Stimulated activated CD4-positive, alpha-beta T cell treated with anti-CD3 and anti-CD28 coated beads, Interleukin-15, amount 100 ng/mL, for 48 hours (primary cell): ENCODE data around the gene GASK1A.
"Not testable (repeated sequence)": the region's sequence is repeated elsewhere in the genome, so short reads cannot be mapped to it uniquely, and the experiment has no call there.

ENCODE experiments used
- DNase-seq, 2 donors: peaks; one replicate each; pipeline ENCODE4 v3.0.0-alpha.2; 2020; ENCODE audit warnings: low read depth in 2 of 2

The GASK1A gene

DNA sequence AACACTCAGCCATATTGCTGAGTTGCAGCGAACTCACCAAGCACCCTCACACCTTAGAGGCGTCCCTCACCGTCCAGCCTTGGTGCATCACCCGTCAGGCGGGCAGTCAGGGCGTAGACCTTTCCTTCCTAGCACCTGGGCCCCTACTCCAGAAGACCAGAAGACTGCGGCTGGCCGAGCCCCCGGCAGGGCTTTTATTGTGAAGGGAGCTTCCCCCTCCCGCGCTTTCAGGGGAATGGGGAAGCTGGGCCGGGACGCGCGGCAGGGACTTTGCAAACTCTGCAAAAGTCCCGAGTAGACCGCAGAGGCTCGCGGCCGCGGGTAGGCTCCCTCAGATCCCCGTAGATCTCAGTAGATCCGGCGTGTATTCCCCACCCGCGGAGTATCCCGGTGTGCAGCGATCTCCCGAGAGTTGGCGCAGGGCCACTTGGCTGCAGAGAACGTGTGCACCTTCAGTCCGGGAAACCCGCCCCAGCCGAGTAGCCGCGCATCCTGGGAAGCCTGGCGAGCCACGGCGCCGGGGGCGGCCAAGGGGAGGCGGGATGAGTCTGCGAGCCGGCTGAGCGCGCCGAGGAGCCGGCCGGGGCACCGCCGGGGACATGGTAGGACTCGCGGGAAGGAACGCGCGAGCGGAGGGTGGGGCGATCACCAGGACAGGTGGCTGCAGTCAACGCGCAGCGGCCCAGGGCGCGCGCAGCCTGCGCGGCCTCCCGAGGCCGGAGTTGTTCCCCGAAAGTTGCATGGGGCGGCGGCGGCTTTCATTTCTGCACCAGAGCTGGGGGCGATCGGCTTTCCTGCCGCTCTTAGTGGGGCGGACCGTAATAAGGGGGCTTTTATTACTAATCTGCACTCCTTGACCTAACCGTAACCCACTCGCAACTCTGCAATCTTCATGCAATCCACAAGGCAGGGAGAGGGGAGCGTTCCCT, at the start of gene GASK1A:
TSS of gene GASK1A (plus strand) at position 268 of the 929 bp plus-strand sequence. CDS start at position 600, 332 bp downstream.
- peak in 1 of 2 donors; percentile 7 for DNase-seq

DNA sequence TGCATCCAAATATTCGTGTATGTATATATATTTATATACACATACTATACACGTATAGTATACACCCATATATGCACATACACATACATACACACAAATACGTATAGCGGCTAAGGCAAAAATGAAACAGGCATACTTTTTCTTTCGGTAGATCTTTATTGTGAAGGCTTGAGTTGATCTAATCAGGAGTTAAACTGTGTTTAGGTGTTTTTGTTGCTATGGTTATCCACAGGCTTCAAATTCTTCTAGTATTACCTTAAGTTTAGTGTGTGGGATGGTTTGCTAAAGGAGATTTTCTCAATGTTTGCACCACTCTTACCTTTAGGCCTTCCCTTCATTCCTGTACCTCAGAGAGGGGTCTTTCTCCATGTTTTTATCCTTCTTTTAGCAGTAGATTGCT, 45.0 kb upstream of the GASK1A start:
- no peak for DNase-seq

DNA sequence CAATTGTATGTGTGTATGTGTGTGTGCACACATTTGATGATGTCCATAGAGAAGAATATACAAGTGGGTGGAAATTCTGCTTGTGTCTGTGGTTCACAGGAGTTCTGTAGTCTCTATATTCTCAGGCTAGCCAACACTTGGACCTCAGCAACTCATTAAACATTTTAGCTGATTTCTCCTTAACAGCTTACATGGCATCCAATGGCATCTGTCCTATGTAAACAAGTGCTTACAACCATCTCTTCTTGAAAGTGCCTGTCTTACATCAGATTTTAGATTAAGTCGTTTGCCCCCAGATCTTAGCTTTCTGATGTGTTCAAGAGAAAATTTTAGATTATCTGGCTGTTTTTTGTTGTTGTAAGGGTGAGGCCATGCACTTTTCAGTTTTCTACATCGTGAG, 44.2 kb upstream of the GASK1A start:
- no peak for DNase-seq

DNA sequence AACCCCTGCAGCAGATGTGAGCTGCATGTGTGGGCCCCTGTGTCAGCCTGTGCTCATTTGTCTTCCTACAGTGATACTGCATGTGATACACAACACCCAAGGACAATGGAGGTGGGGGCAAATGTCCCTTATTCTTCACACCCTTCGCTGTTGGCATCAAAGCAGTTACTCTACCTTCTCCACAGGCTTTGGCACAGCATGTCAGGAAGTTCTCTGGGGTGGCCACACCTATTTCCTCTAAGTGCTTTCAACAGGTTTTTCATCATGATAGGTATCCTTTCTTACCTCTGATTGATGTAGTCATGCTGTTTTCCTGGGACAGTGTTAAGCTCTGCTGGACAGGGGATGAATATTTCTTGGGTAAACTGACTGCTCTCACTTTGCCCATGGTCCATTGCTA, 43.6 kb upstream of the GASK1A start:
- DNase-seq, result no peak

- no peak for DNase-seq
Observed at GRCh38 chr3:42936157-42936981, 42.7 kb upstream of the GASK1A start.

DNA sequence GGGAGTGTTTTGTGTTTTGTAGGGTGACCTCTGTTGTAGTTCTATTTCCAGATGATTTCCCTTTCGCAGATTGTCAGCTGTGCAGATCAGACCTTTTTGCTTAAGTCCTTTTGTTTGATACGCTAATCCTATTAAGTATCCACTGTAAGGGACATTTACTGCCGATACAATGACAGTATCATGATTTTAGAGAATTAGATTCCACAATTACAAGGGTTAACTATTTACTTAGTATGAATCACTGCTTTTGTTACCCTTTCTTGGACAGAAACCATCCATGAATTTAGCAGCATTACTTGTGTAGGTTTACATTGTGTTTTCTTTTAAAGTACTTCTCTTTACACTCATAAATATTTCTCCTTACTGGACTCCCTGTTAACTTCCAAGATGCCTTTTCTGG, 41.8 kb upstream of the GASK1A start:
- DNase-seq, result no peak

GRCh38 chr3:42942693-42943092, 36.4 kb upstream of the GASK1A start:
- no peak for DNase-seq

- no peak for DNase-seq
Observed at GRCh38 chr3:42946050-42946449, 33.1 kb upstream of the GASK1A start.

DNA sequence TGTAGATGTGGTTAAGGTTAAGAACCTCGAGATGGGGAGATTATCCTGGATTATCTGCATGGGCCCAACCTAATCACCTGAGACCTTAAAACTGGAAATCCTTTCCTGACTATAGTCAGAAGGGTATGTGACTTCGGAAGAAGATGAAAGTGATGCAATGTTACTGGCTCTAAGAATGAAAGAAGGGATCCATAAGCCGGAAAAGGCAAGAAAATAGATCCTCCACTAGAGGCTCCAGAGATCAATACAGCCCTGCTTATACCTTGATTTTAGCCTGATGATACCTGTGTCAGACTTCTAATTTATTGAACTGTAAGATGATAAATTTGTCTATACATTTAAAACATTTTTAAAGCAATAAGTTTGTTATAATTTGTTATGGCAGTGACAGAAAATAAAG, 21.5 kb upstream of the GASK1A start:
- DNase-seq, result no peak

GRCh38 chr3:42960282-42960681, 18.8 kb upstream of the GASK1A start:
- no peak for DNase-seq

- no peak for DNase-seq
Observed at GRCh38 chr3:42960786-42961185, 18.3 kb upstream of the GASK1A start.

- DNase-seq, result peak in 1 of 2 donors; percentile 8
Observed at GRCh38 chr3:42961633-42962032, 17.5 kb upstream of the GASK1A start.

DNA sequence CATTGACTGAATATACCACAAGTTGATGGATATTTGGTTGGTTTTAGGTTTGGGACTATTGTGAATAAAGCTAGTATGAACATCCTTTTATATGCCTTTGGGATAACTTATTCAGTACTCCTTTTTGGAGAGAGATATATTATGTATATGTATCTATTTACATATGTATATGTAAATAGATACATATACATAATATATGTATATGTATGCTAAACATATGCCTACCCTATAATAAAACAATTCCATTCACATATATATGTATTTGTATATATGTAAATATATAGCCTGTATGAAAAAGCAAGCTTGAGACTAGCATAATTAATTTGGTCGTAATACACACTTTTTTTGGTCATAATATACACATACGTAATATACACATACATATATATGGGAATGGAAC, 15.8 kb upstream of the GASK1A start:
- DNase-seq, result no peak

- DNase-seq, result no peak
Observed at GRCh38 chr3:42964266-42964665, 14.8 kb upstream of the GASK1A start.

DNA sequence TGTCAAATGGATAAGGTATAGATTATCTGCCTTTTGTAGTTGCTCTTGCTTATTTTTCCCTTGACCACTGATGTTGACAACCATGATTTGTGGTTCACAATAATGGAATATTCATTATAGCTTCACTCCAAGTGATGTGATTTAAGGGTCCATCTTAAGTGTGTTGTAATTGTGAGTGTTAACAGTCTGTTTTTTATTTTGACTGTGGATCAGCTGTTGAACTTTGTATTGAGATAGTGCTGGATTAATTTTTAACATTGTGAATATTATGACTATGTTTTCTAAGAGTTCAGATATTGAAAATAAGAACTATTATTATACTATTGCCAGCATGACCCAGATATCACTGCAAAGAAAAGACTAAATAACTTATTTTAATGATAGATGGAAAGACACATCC, 8.6 kb upstream of the GASK1A start:
- no peak for DNase-seq

GRCh38 chr3:42970976-42971772, 7.9 kb upstream of the GASK1A start:
- no peak for DNase-seq

DNA sequence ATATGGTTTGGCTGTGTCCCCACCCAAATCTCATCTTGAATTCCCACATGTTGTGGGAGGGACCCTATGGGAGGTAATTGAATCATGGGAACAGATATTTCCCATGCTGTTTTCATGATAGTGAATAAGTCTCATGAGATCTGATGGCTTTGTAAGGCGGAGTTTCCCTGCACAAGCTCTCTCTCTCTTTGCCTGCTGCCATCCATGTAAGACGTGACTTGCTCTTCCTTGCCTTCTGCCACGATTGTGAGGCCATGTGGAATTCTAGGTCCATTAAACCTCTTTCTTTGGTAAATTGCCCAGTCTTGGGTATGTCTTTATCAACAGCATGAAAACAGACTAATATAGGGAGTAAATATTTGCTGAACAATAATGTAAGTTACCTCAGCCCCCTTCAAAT, 4.2 kb upstream of the GASK1A start:
- DNase-seq, result not testable (repeated sequence)

- DNase-seq, result no peak
Observed at GRCh38 chr3:42975456-42975855, 3.7 kb upstream of the GASK1A start.

DNA sequence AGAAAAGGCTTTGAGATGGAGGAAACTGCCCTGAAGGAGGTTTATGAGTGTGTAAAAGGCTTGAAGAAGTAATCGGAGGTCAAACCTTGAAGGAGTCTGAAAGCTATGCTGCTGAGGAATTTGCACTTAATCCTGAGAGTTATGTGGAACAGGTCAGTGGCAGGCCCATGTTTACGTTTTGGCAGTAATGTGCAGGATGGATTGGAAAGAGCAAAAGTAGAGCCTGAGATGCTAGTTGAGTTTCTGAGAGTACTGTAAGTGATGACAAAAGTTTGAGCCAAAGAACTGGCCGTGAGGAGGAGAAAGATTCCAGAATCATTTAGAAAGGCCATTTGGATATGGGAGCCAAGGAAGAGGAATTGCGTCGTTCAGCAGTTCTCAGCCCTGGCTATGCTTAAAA, 3.2 kb upstream of the GASK1A start:
- no peak for DNase-seq

DNA sequence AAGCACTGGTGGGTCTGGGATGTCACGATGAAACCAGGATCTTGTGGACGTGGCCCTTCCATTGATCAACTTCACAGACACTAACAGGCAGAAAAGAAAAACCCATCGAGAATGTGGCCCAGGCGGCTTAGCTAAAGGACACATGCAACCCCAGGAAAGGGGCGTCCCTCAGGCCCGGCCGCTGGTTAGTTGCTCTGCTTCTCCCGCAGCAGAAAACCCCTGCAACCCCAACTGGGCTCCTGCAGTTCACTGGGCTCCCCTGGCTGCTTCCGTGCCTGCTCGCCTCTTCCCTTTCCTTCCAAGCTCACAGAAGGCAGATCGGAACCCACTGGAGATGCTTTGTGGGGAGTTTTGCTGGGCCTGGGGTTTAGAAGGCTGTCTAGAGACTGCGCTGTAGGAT, 1.1 kb downstream of the GASK1A start:
- DNase-seq, result no peak

- no peak for DNase-seq
Observed at GRCh38 chr3:42980909-42981308, 1.8 kb downstream of the GASK1A start.
